IMR-90 (cell line): ENCODE results near the gene TENM3. TPM values are rescaled to one million over a fixed set of nuclear protein-coding genes. Genes with fewer than 3 reads are reported as not detected.

ENCODE experiments used
- ATAC-seq: fragments of 200-7000 bp; cut with Tn5 transposase; 2 replicates; pipeline ENCODE4 v1.9.1; 2020; ENCODE audit warnings: low read depth, mild to moderate bottlenecking, moderate library complexity
- BruUV-seq: library from RNA; stranded (reverse); fragments of 400-500 nt; replicated peaks from 2 replicates; lab custom pipeline; 2021; lab: Mats Ljungman, UMichigan
- CTCF ChIA-PET: fragments of 300-600 bp; formaldehyde crosslinking; extraction: SDS; loops from one replicate; lab custom pipeline; 2021; ENCODE audit warnings: antibody characterized with exemption; lab: Yijun Ruan, JAX
- POLR2A ChIA-PET: fragments of 300-600 bp; sonication (Branson Sonifier 250); formaldehyde crosslinking; loops from one replicate; lab custom pipeline; 2022; ENCODE audit warnings: antibody characterized with exemption; ENCODE audit not compliant: unreplicated experiment; lab: Charles Lee
- DNase-seq: peaks from one replicate; pipeline ENCODE4 v3.0.0; 2013
- H2AFZ ChIP-seq: replicated peaks from 2 replicates; pipeline ENCODE3; 2013; ENCODE audit warnings: low read length, mild to moderate bottlenecking; ENCODE audit not compliant: poor library complexity
- H2AK5ac ChIP-seq: 2 replicates; pipeline ENCODE4 v1.6.1; 2013; ENCODE audit warnings: low read depth, low read length, inconsistent platforms
- H2AK9ac ChIP-seq: replicated peaks from 2 replicates; pipeline ENCODE3; 2013; ENCODE audit warnings: mild to moderate bottlenecking, low read depth, low read length, moderate library complexity; ENCODE audit not compliant: poor library complexity
- H2BK120ac ChIP-seq: 2 replicates; pipeline ENCODE4 v1.6.1; 2013; ENCODE audit warnings: low read depth, low read length, inconsistent platforms
- H2BK15ac ChIP-seq: 3 replicates; pipeline ENCODE4 v1.6.1; 2013; ENCODE audit warnings: low read depth, low read length, inconsistent platforms
- H2BK20ac ChIP-seq: 2 replicates; pipeline ENCODE4 v1.6.1; 2013; ENCODE audit warnings: low read depth, mild to moderate bottlenecking, inconsistent platforms, low read length, moderate library complexity
- H2BK5ac ChIP-seq: 2 replicates; pipeline ENCODE4 v1.6.1; 2013; ENCODE audit warnings: mild to moderate bottlenecking, low read depth, low read length, inconsistent platforms; ENCODE audit not compliant: poor library complexity, severe bottlenecking
- H3K14ac ChIP-seq: replicated peaks from 2 replicates; pipeline ENCODE4 v1.6.1; 2013; ENCODE audit warnings: low read depth, low read length, inconsistent platforms
- H3K18ac ChIP-seq: 2 replicates; pipeline ENCODE4 v1.6.1; 2013; ENCODE audit warnings: low read depth, low read length, control low read depth
- H3K23ac ChIP-seq: 2 replicates; pipeline ENCODE4 v1.6.1; 2013; ENCODE audit warnings: low read depth, low read length, inconsistent platforms
- H3K27ac ChIP-seq: 2 replicates; pipeline ENCODE4 v1.5.1; 2013; ENCODE audit warnings: mild to moderate bottlenecking, control low read depth, low read length; ENCODE audit not compliant: insufficient read depth
- H3K27me3 ChIP-seq: 2 replicates; pipeline ENCODE4 v1.6.1; 2013; ENCODE audit warnings: low read length; ENCODE audit not compliant: control insufficient read depth, insufficient read depth
- H3K36me3 ChIP-seq: 2 replicates; pipeline ENCODE4 v1.6.1; 2013; ENCODE audit warnings: low read length, mixed read lengths; ENCODE audit not compliant: control insufficient read depth, insufficient read depth
- H3K4ac ChIP-seq: 2 replicates; pipeline ENCODE4 v1.6.1; 2013; ENCODE audit warnings: low read depth, low read length, inconsistent platforms
- H3K4me1 ChIP-seq: 2 replicates; pipeline ENCODE4 v1.6.1; 2013; ENCODE audit warnings: low read length, mixed read lengths; ENCODE audit not compliant: control insufficient read depth, insufficient read depth
- H3K4me2 ChIP-seq: 2 replicates; pipeline ENCODE4 v1.6.1; 2013; ENCODE audit warnings: low read depth, mild to moderate bottlenecking, control low read depth, low read length, moderate library complexity
- H3K4me3 ChIP-seq: 2 replicates; pipeline ENCODE4 v1.5.1; 2013; ENCODE audit warnings: low read depth, mild to moderate bottlenecking, control low read depth, low read length, moderate library complexity; ENCODE audit not compliant: insufficient read depth
- H3K56ac ChIP-seq: 2 replicates; pipeline ENCODE4 v1.6.1; 2013; ENCODE audit warnings: low read length, inconsistent platforms; ENCODE audit not compliant: insufficient read depth; ENCODE audit errors: extremely low read depth
- H3K79me1 ChIP-seq, 2 experiments: 2 replicates each; pipeline ENCODE4 v1.6.1; 2013; ENCODE audit warnings: low read length in 2 of 2, inconsistent platforms in 1 of 2, low read depth in 1 of 2
- H3K9ac ChIP-seq: 2 replicates; pipeline ENCODE4 v1.6.1; 2013; ENCODE audit warnings: low read depth, low read length, control low read depth
- H3K9me1 ChIP-seq: 2 replicates; pipeline ENCODE4 v1.6.1; 2013; ENCODE audit warnings: low read length, inconsistent platforms; ENCODE audit not compliant: insufficient read depth
- H3K9me3 ChIP-seq: 2 replicates; pipeline ENCODE4 v1.6.1; 2013; ENCODE audit warnings: low read length; ENCODE audit not compliant: control insufficient read depth, insufficient read depth
- H4K20me1 ChIP-seq: 2 replicates; pipeline ENCODE4 v1.6.1; 2013; ENCODE audit warnings: low read length, inconsistent platforms; ENCODE audit not compliant: insufficient read depth
- H4K5ac ChIP-seq: 2 replicates; pipeline ENCODE4 v1.6.1; 2013; ENCODE audit warnings: mild to moderate bottlenecking, low read depth, low read length, control low read depth
- H4K8ac ChIP-seq, 2 experiments: 2 replicates each; pipeline ENCODE4 v1.6.1; 2013; ENCODE audit warnings: low read depth in 2 of 2, low read length in 2 of 2, control low read depth in 1 of 2, inconsistent platforms in 1 of 2
- H4K91ac ChIP-seq: 2 replicates; pipeline ENCODE4 v1.6.1; 2013; ENCODE audit warnings: low read depth, low read length, inconsistent platforms; ENCODE audit not compliant: insufficient read depth
- BHLHE40 ChIP-seq: fragments of 150-350 bp; IDR thresholded peaks from 2 replicates; pipeline ENCODE4 v1.6.1; 2016; ENCODE audit warnings: mild to moderate bottlenecking, low read depth, low read length
- CEBPB ChIP-seq: IDR thresholded peaks from 2 replicates; pipeline ENCODE4 v1.6.1; 2012; ENCODE audit warnings: low read depth, low read length, improper control_type of control experiment
- CHD1 ChIP-seq: IDR thresholded peaks from 2 replicates; pipeline ENCODE4 v1.6.1; 2012; ENCODE audit warnings: low read depth, low read length, improper control_type of control experiment
- CTCF ChIP-seq: conservative IDR thresholded peaks from 2 replicates; pipeline ENCODE4 v1.5.1; 2012; ENCODE audit warnings: mild to moderate bottlenecking, low read depth, low read length, improper control_type of control experiment
- ELK1 ChIP-seq: fragments of 150-350 bp; IDR thresholded peaks from 2 replicates; pipeline ENCODE4 v1.6.1; 2016; ENCODE audit warnings: low read depth, mild to moderate bottlenecking, low read length, moderate library complexity, borderline replicate concordance
- MAFK ChIP-seq: IDR thresholded peaks from 2 replicates; pipeline ENCODE4 v1.6.1; 2012; ENCODE audit warnings: low read depth, low read length, improper control_type of control experiment
- MAZ ChIP-seq: IDR thresholded peaks from 2 replicates; pipeline ENCODE4 v1.6.1; 2012; ENCODE audit warnings: low read depth, mild to moderate bottlenecking, low read length, improper control_type of control experiment, moderate library complexity, borderline replicate concordance
- NFE2L2 ChIP-seq: fragments of 150-350 bp; IDR thresholded peaks from 2 replicates; pipeline ENCODE4 v1.6.1; 2016; ENCODE audit warnings: low read depth, mild to moderate bottlenecking, low read length
- POLR2A ChIP-seq: IDR thresholded peaks from 2 replicates; pipeline ENCODE4 v1.6.1; 2012; ENCODE audit warnings: mild to moderate bottlenecking, low read depth, low read length
- RFX5 ChIP-seq: IDR thresholded peaks from 2 replicates; pipeline ENCODE4 v1.8.0; 2012; ENCODE audit warnings: low read depth, mild to moderate bottlenecking, low read length, moderate library complexity
- WGBS, 2 experiments: methylation state at CpG; one replicate each; pipeline versions ENCODE4 v1.1.5 to v1.1.7; 2013; ENCODE audit warnings: missing lambda C conversion rate in 2 of 2; ENCODE audit not compliant: insufficient read length in 1 of 2; ENCODE audit errors: extremely low coverage in 2 of 2; 5-methylcytosine and 5-hydroxymethylcytosine counted together
- dilution Hi-C: fragments of 300-500 bp; cut with HindIII; formaldehyde crosslinking; loops from one replicate; pipeline ENCODE4 v1.14.3; 2018; ENCODE audit warnings: low sequenced_read_pairs; ENCODE audit not compliant: unreplicated experiment
- in situ Hi-C: fragments of 300-500 bp; cut with MboI; formaldehyde crosslinking; loops from 3 replicates; pipeline ENCODE4 v1.14.3; 2019; ENCODE audit warnings: low sequenced_read_pairs, inconsistent platforms, mixed read lengths
- intact Hi-C: fragments of 100-400 bp; cut with micrococcal nuclease; formaldehyde crosslinking; loops from 2 replicates; pipeline ENCODE4 v1.10.0; 2022
- polyA plus RNA-seq, 3 experiments: library from polyadenylated mRNA; depleted of rRNA; stranded (reverse); fragments of >200 nt; gene quantifications; 2 replicates each; pipeline ENCODE4 v1.2.3, GENCODE V29; 2012; ENCODE audit warnings: low replicate concordance in 1 of 3
- total RNA-seq: library from RNA; depleted of rRNA; stranded (reverse); fragments of >200 nt; gene quantifications from 2 replicates; pipeline ENCODE4 v1.2.3, GENCODE V29; 2012

TENM3 gene
- total and polyA plus RNA-seq, 2 of the 4 experiments (the other 2 are of a cell fraction), result 29.9 to 173 TPM

GRCh38 chr4:182385897-182386296 is 142.7 kb downstream of the TENM3 start:
- H4K20me1 ChIP-seq, result no peaks in the 10 kb centered on the region
- no peak overlapping the region for H2BK5ac ChIP-seq
- no peak overlapping the region for H2AK5ac ChIP-seq
- H3K23ac ChIP-seq, result no peak overlapping the region
- DNase-seq (no peak), ATAC-seq (no peak)
- dilution Hi-C loops (no loop called here), intact Hi-C loops (no loop called here), in situ Hi-C loops (no loop called here)
- TF ChIP-seq BHLHE40 (no peak), MAZ (no peak), ELK1 (no peak), CHD1 (no peak), CEBPB (no peak), POLR2A (no peak), CTCF (no peak), NFE2L2 (no peak), RFX5 (no peak), MAFK (no peak)
- no peak overlapping the region for H2AFZ ChIP-seq
- H2BK120ac ChIP-seq, result no peak overlapping the region
- H3K18ac ChIP-seq, result no peak overlapping the region
- H3K4me1 ChIP-seq, result no peaks in the 10 kb centered on the region
- H2BK20ac ChIP-seq, result no peak overlapping the region
- H3K36me3 ChIP-seq, result no peaks in the 10 kb centered on the region
- no peaks in the 10 kb centered on the region; the same call in 1 of the 2 replicates for H3K9me1 ChIP-seq
- BruUV-seq, result no TSS peak
- no peaks in the 10 kb centered on the region for H3K27me3 ChIP-seq
- H3K79me1 ChIP-seq, result no peaks in the 10 kb centered on the region
- H2AK9ac ChIP-seq, result no peak overlapping the region
- no peak overlapping the region for H4K8ac ChIP-seq
- no peak overlapping the region for H2BK15ac ChIP-seq
- WGBS, 2 experiments, result no CpG with 5 or more reads among the region's 2 CpGs
- CTCF ChIA-PET, result no interaction called here
- H3K4me3 ChIP-seq, result no peak overlapping the region
- no peak overlapping the region for H3K27ac ChIP-seq
- no peak overlapping the region for H3K4ac ChIP-seq
- no peak overlapping the region for H4K91ac ChIP-seq
- POLR2A ChIA-PET, result no interaction called here
- H3K14ac ChIP-seq, result no peak overlapping the region
- H3K9me3 ChIP-seq, result no peaks in the 10 kb centered on the region
- H3K4me2 ChIP-seq, result no peak overlapping the region
- no peak overlapping the region for H4K5ac ChIP-seq
- H3K56ac ChIP-seq, result no peak overlapping the region
- H3K9ac ChIP-seq, result no peak overlapping the region
